PFSK-1 (cell line): ENCODE data around the gene MEFV.

ENCODE experiments used
- FOXP2 ChIP-seq: optimal IDR thresholded peaks from 2 replicates; pipeline ENCODE3; 2011; ENCODE audit warnings: borderline replicate concordance, control low read depth, inconsistent platforms; ENCODE audit not compliant: insufficient read depth; ENCODE audit errors: extremely low read length, extremely low read depth
- POLR2AphosphoS5 ChIP-seq: IDR thresholded peaks from 2 replicates; pipeline ENCODE4 v1.6.1; 2012; ENCODE audit warnings: low read depth, mild to moderate bottlenecking, control low read depth, low read length, moderate library complexity
- REST ChIP-seq, 2 experiments: IDR thresholded peaks; 2 replicates each; pipeline versions ENCODE4 v1.6.1 to v1.8.0; 2011 to 2012; ENCODE audit warnings: low read depth in 2 of 2, low read length in 2 of 2, control low read depth in 1 of 2, inconsistent platforms in 1 of 2, mild to moderate bottlenecking in 1 of 2, moderate library complexity in 1 of 2; ENCODE audit not compliant: insufficient read depth in 1 of 2
- SIN3A ChIP-seq: IDR thresholded peaks from 2 replicates; pipeline ENCODE4 v1.6.1; 2012; ENCODE audit warnings: mild to moderate bottlenecking, low read length, moderate library complexity, borderline replicate concordance; ENCODE audit not compliant: insufficient read depth
- TAF1 ChIP-seq: IDR thresholded peaks from 2 replicates; pipeline ENCODE4 v1.6.1; 2012; ENCODE audit warnings: low read length, control low read depth, borderline replicate concordance; ENCODE audit not compliant: insufficient read depth

Gene MEFV

DNA sequence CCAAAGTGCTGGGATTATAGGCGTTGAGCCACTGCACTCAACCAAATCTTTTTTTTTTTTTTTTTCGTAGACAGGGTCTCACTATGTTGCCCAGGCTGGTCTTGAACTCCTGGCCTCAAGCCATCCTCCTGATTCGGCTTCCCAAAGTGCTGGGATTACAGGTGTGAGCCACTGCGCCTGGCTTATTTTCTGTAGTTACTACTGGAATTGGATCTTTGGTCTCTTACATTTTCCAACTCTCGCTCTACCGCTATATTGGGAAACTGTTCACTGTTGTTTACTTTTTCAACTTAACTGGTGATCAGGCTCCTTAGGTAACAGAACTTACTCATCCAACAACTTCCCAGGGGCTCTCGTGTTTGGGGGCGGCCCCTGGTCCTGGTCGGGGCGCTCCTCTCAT is 35.6 kb downstream of the MEFV start:
- no peak for TF ChIP-seq FOXP2
- TF ChIP-seq SIN3A = no peak
- TF ChIP-seq POLR2AphosphoS5 = no peak
- no peak for TF ChIP-seq TAF1
- no peak for TF ChIP-seq REST (IDR thresholded peaks at IDR 0.05; ENCODE audit: insufficient read depth in 1 of 2, low read depth in 2 of 2, low read length in 2 of 2)

- TF ChIP-seq REST (IDR thresholded peaks at IDR 0.05; ENCODE audit: insufficient read depth in 1 of 2, low read depth in 2 of 2, low read length in 2 of 2) (no peak), POLR2AphosphoS5 (no peak), TAF1 (no peak), FOXP2 (no peak), SIN3A (no peak)
Measured at GRCh38 chr16:3216263-3216640, 40.2 kb downstream of the MEFV start.

- TF ChIP-seq SIN3A = no peak
- no peak for TF ChIP-seq TAF1
- no peak for TF ChIP-seq POLR2AphosphoS5
- no peak for TF ChIP-seq FOXP2
- TF ChIP-seq REST (IDR thresholded peaks at IDR 0.05; ENCODE audit: insufficient read depth in 1 of 2, low read depth in 2 of 2, low read length in 2 of 2) = no peak
Measured at GRCh38 chr16:3215601-3216262, 40.7 kb downstream of the MEFV start.

- TF ChIP-seq REST (IDR thresholded peaks at IDR 0.05; ENCODE audit: insufficient read depth in 1 of 2, low read depth in 2 of 2, low read length in 2 of 2) = no peak
Measured at GRCh38 chr16:3214904-3215600, 41.4 kb downstream of the MEFV start.

GRCh38 chr16:3212567-3212966 is 43.9 kb downstream of the MEFV start:
- TF ChIP-seq SIN3A (no peak), POLR2AphosphoS5 (no peak), FOXP2 (no peak), REST (IDR thresholded peaks at IDR 0.05; ENCODE audit: insufficient read depth in 1 of 2, low read depth in 2 of 2, low read length in 2 of 2) (no peak), TAF1 (no peak)
